ENCODE data around the gene TMEM89. TPM values are rescaled to one million over a fixed set of nuclear protein-coding genes. Genes with fewer than 3 reads are reported as not detected.
A peak's percentile ranks its signal among the peaks of the same experiment; 100 is the strongest.

TMEM89 gene
- polyA plus RNA-seq, 2 of the 4 experiments (the other 2 are of a cell fraction): not detected

- ChIA-PET CTCF (interaction anchor here (1.8 kb wide), 1 partner anchor 43 kb away, joined by 7 read pairs; the partner anchor contains the start of gene SLC26A6), POLR2A (no interaction called here)
- ATAC-seq: no peak
- no peak for FAIRE-seq
- Histone ChIP-seq H3K4me2 (peak overlapping the region; percentile 96), H3K9me3 (no peaks in the 10 kb centered on the region), H3K4me3 (peak overlapping the region; percentile 84), H3K4me1 (peaks cover 58% of the 10 kb centered on the region), H3K27ac (peak overlapping the region; percentile 99 to 100)
- WGBS (ENCODE audit: missing lambda C conversion rate): 74% methylated on average over 15 of the region's 21 CpGs
- DNase-seq (ENCODE audit: low read depth in 1 of 2, low spot score in 1 of 2): no peak
- TF ChIP-seq JUN (IDR thresholded peaks at IDR 0.05) (0 out of 5 replicates have a peak, but pooled peaks of 1 of the 2 experiments have one; percentile 2), RAD21 (conservative IDR thresholded peaks at IDR 0.05 in 1 of 2, IDR thresholded peaks at IDR 0.05 in 1 of 2) (no peak)
These were observed 29.0 kb downstream of the TMEM89 start for GRCh38 chr3:48592519-48593087.

DNA sequence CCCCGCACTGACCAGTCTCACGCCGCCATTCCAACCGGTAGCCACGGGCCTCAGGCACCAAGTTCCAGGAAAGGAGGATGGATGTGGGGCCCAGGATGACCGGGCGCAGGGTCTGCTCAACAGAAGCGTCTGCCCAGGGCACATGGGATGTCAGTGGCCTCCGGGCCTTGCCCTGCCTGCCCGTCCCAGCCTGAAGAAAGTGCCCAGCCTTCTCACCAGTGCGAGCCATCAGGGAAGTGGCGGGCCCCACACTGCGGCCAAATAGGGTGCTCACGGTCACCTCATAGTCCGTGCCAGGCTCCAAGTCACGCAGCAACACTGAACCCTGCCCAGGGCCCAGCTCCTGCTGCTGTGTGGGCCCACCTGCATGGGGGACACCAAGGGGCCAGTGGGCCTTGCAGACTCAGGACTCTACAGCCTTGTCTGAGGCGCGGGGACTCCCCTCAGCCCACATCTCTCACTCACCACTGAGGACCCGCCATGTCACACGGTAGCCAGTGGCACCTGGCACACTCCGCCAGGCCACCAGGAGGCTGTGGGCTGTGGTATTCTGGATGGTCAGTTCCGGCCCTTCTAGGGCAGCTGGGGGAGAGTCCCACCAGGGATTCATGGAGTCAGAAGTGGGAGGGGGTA lies 29.6 kb downstream of the TMEM89 start:
- H3K9me3 ChIP-seq: no peaks in the 10 kb centered on the region
- H3K27ac ChIP-seq: peak overlapping the region; percentile 99 to 100; a peak in 4 of 6 replicates
- ATAC-seq (no peak), FAIRE-seq (no peak), DNase-seq (ENCODE audit: low read depth in 1 of 2, low spot score in 1 of 2) (no peak)
- peak overlapping the region; percentile 96 for H3K4me2 ChIP-seq
- ChIA-PET CTCF (interaction anchor here (0.6 to 1.8 kb wide), 2 partner anchors 11 to 43 kb away, joined by 3 to 7 read pairs; partner anchors contain the start of gene SLC26A6), POLR2A (no interaction called here)
- WGBS (ENCODE audit: missing lambda C conversion rate): 92% methylated on average over 10 of the region's 22 CpGs
- H3K4me1 ChIP-seq: peaks cover 52% of the 10 kb centered on the region
- no peak for TF ChIP-seq FOXS1 (CRISPR knock-in tag; IDR thresholded peaks at IDR 0.05)
- TF ChIP-seq, protein P1, sequence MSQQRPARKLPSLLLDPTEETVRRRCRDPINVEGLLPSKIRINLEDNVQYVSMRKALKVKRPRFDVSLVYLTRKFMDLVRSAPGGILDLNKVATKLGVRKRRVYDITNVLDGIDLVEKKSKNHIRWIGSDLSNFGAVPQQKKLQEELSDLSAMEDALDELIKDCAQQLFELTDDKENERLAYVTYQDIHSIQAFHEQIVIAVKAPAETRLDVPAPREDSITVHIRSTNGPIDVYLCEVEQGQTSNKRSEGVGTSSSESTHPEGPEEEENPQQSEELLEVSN (IDR thresholded peaks at IDR 0.05; ENCODE audit: borderline replicate concordance, low read depth): no peak
- TF ChIP-seq, protein P2, sequence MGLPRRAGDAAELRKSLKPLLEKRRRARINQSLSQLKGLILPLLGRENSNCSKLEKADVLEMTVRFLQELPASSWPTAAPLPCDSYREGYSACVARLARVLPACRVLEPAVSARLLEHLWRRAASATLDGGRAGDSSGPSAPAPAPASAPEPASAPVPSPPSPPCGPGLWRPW (IDR thresholded peaks at IDR 0.05): no peak
- TF ChIP-seq NR3C1 (IDR thresholded peaks at IDR 0.05): no peak
- no peak for TF ChIP-seq EHF (CRISPR knock-in tag; IDR thresholded peaks at IDR 0.05)
- no peak for TF ChIP-seq HOXB13 (CRISPR knock-in tag; IDR thresholded peaks at IDR 0.05; ENCODE audit: low read depth)
- TF ChIP-seq ELK1 (IDR thresholded peaks at IDR 0.05; ENCODE audit: low read depth, low read length): no peak
- TF ChIP-seq MAX (IDR thresholded peaks at IDR 0.05): no peak
- TF ChIP-seq RARB (CRISPR knock-in tag; IDR thresholded peaks at IDR 0.05): no peak
- no peak for TF ChIP-seq RCOR1 (IDR thresholded peaks at IDR 0.05; ENCODE audit: low read depth, low read length)
- TF ChIP-seq JUN (IDR thresholded peaks at IDR 0.05): no peak
- no peak for TF ChIP-seq KDM5A (IDR thresholded peaks at IDR 0.05)
- TF ChIP-seq MAFK (IDR thresholded peaks at IDR 0.05; ENCODE audit: partially characterized antibody): no peak
- TF ChIP-seq ZC3H11A (IDR thresholded peaks at IDR 0.05): no peak
- TF ChIP-seq HOXA7 (CRISPR knock-in tag; IDR thresholded peaks at IDR 0.05): no peak
- TF ChIP-seq GATA3 (IDR thresholded peaks at IDR 0.05; ENCODE audit: borderline replicate concordance): no peak
- no peak for TF ChIP-seq NFE2L2 (conservative IDR thresholded peaks at IDR 0.05; ENCODE audit: low read length)
- no peak for TF ChIP-seq RAD21 (conservative IDR thresholded peaks at IDR 0.05 in 1 of 2, IDR thresholded peaks at IDR 0.05 in 1 of 2)
- no peak for TF ChIP-seq HOXB5 (CRISPR knock-in tag; IDR thresholded peaks at IDR 0.05)
- no peak for TF ChIP-seq EHMT2 (IDR thresholded peaks at IDR 0.05; ENCODE audit: low read depth)
- peak overlapping the region; percentile 84; the same call in 1 of the 3 replicates for H3K4me3 ChIP-seq

- H3K4me1 ChIP-seq: peaks cover 47% of the 10 kb centered on the region
- H3K4me3 ChIP-seq: no peak overlapping the region; the same call in 2 of the 3 replicates
- ChIA-PET CTCF (interaction anchor here (0.6 to 1.8 kb wide), 2 partner anchors 10 to 44 kb away, joined by 3 to 7 read pairs; partner anchors contain the start of gene SLC26A6), POLR2A (no interaction called here)
- peak overlapping the region in 1 of 2 experiments; percentile 99; a peak in 3 of 6 replicates for H3K27ac ChIP-seq
- FAIRE-seq (no peak), ATAC-seq (no peak), DNase-seq (ENCODE audit: low read depth in 1 of 2, low spot score in 1 of 2) (no peak)
- H3K9me3 ChIP-seq: no peaks in the 10 kb centered on the region
- 96% methylated on average over 9 of the region's 14 CpGs for WGBS (ENCODE audit: missing lambda C conversion rate)
- TF ChIP-seq KDM5A (IDR thresholded peaks at IDR 0.05) (no peak), KDM1A (IDR thresholded peaks at IDR 0.05; ENCODE audit: low read depth) (no peak), HOXB5 (CRISPR knock-in tag; IDR thresholded peaks at IDR 0.05) (no peak)
- TF ChIP-seq, protein P3, sequence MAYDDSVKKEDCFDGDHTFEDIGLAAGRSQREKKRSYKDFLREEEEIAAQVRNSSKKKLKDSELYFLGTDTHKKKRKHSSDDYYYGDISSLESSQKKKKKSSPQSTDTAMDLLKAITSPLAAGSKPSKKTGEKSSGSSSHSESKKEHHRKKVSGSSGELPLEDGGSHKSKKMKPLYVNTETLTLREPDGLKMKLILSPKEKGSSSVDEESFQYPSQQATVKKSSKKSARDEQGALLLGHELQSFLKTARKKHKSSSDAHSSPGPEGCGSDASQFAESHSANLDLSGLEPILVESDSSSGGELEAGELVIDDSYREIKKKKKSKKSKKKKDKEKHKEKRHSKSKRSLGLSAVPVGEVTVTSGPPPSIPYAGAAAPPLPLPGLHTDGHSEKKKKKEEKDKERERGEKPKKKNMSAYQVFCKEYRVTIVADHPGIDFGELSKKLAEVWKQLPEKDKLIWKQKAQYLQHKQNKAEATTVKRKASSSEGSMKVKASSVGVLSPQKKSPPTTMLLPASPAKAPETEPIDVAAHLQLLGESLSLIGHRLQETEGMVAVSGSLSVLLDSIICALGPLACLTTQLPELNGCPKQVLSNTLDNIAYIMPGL (CRISPR knock-in tag; IDR thresholded peaks at IDR 0.05; ENCODE audit: borderline replicate concordance): no peak
- peak overlapping the region; percentile 96 for H3K4me2 ChIP-seq
These were observed 30.1 kb downstream of the TMEM89 start for GRCh38 chr3:48591436-48591835.
